Thyroid gland (tissue), 4 donors: ENCODE results near the gene GFOD1. TPM values are rescaled to one million over a fixed set of nuclear protein-coding genes. Genes with fewer than 3 reads are reported as not detected.

ENCODE experiments used
- DNase-seq, 2 donors: peaks; one replicate each; pipeline ENCODE4 v3.0.0-alpha.2; 2019
- H3K27ac ChIP-seq, 3 donors: fragments of 200-600 bp; sonication (generic); 1 replicate in 2 of 3; 2 replicates in 1 of 3; pipeline ENCODE4 v1.5.1; 2016 to 2019; ENCODE audit warnings: mild to moderate bottlenecking in 1 of 3, moderate library complexity in 1 of 3
- H3K27me3 ChIP-seq: fragments of 200-600 bp; sonication (generic); one replicate; pipeline ENCODE4 v1.5.1; 2019
- H3K36me3 ChIP-seq, 2 donors: fragments of 200-600 bp; sonication (generic); one replicate each; pipeline ENCODE4 v1.5.1; 2016 to 2019
- H3K4me1 ChIP-seq, 2 donors: fragments of 200-600 bp; sonication (generic); one replicate each; pipeline ENCODE4 v1.5.1; 2017 to 2019
- H3K4me3 ChIP-seq, 3 donors: fragments of 200-600 bp; sonication (generic); replicated peaks in 1 of 3; 1 replicate in 2 of 3; 2 replicates in 1 of 3; pipeline ENCODE4 v1.5.1; 2016; ENCODE audit warnings: mild to moderate bottlenecking in 1 of 3
- H3K9me3 ChIP-seq: fragments of 200-600 bp; sonication (generic); one replicate; pipeline ENCODE4 v1.5.1; 2017
- POLR2A ChIP-seq, 2 donors: fragments of 450-650 bp; IDR thresholded peaks; one replicate each; pipeline ENCODE4 v1.6.1; 2017; ENCODE audit warnings: antibody characterized with exemption in 2 of 2, mild to moderate bottlenecking in 2 of 2, moderate library complexity in 1 of 2
- WGBS, 2 donors: methylation state at CpG; one replicate each; pipeline ENCODE4 v1.1.5; 2017; 5-methylcytosine and 5-hydroxymethylcytosine counted together
- intact Hi-C: fragments of 100-400 bp; cut with DNase I; formaldehyde crosslinking; loops from one replicate; pipeline ENCODE4 v1.15.1; 2023
- total RNA-seq, 4 donors: library from RNA; depleted of rRNA; stranded (reverse); fragments of >200 nt; gene quantifications; one replicate each; pipeline ENCODE4 v1.2.3, GENCODE V29; 2016
- TF ChIP-seq, protein P1 (sequence below), 6 experiments: fragments of 200-600 bp in 3 of 6; fragments of 450-650 bp in 3 of 6; sonication (generic) in 3 of 6; IDR thresholded peaks; one replicate each; pipeline ENCODE4 v1.5.1; 2016 to 2019; ENCODE audit warnings: antibody characterized with exemption in 6 of 6, mild to moderate bottlenecking in 2 of 6, inconsistent platforms in 1 of 6, moderate library complexity in 1 of 6

The GFOD1 gene
- total RNA-seq, 4 donors from 2014 or later: 4.2 to 18.4 (median 8.5) TPM

DNA sequence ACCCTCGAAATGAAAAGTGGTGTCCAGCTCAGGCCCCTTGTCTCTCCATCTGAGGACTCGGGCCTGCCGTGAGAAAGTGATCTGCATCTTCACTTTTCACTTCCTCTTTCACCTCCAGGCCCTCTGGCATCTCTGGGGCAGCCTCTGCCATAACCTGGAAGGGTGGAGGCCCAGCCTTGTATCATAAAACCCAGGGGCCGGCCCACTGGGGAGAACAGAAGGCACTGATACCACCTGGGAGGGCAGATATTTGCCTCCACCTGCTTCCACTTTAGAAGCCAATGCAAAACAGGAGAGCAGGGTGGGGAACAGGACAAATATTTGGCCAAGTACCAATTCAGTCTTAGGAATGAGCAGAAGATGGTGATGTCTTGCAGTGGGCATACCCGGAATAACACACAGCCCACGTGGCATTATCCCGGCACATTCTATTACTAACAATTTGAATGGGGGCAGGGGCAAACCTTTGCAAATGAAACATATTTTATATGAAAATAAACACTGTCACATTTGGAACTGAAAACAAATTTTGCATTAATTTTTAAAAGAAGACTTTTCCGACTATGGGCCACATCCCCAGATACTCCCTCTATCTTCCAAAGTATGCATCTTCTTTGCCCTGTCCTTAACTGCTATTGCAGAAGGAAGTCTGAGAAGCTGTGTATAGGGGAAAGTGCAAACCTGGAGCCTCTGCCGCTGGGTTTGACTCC, 89.9 kb downstream of the GFOD1 start:
- H3K4me1 ChIP-seq: peaks cover 9 to 19% of the 10 kb centered on the region in 2 donors
- WGBS, 2 donors: 71 to 72% methylated on average over 9 of the region's 9 CpGs
- no peak overlapping the region for H3K27ac ChIP-seq
- no peaks in the 10 kb centered on the region for H3K27me3 ChIP-seq
- no peaks in the 10 kb centered on the region for H3K9me3 ChIP-seq
- H3K36me3 ChIP-seq: no peaks in the 10 kb centered on the region
- H3K4me3 ChIP-seq: no peak overlapping the region
- intact Hi-C loops: no loop called here
- TF ChIP-seq POLR2A (IDR thresholded peaks at IDR 0.05): no peak
- TF ChIP-seq, protein P1, sequence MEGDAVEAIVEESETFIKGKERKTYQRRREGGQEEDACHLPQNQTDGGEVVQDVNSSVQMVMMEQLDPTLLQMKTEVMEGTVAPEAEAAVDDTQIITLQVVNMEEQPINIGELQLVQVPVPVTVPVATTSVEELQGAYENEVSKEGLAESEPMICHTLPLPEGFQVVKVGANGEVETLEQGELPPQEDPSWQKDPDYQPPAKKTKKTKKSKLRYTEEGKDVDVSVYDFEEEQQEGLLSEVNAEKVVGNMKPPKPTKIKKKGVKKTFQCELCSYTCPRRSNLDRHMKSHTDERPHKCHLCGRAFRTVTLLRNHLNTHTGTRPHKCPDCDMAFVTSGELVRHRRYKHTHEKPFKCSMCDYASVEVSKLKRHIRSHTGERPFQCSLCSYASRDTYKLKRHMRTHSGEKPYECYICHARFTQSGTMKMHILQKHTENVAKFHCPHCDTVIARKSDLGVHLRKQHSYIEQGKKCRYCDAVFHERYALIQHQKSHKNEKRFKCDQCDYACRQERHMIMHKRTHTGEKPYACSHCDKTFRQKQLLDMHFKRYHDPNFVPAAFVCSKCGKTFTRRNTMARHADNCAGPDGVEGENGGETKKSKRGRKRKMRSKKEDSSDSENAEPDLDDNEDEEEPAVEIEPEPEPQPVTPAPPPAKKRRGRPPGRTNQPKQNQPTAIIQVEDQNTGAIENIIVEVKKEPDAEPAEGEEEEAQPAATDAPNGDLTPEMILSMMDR (IDR thresholded peaks at IDR 0.05): no peak
- no peak for DNase-seq

DNA sequence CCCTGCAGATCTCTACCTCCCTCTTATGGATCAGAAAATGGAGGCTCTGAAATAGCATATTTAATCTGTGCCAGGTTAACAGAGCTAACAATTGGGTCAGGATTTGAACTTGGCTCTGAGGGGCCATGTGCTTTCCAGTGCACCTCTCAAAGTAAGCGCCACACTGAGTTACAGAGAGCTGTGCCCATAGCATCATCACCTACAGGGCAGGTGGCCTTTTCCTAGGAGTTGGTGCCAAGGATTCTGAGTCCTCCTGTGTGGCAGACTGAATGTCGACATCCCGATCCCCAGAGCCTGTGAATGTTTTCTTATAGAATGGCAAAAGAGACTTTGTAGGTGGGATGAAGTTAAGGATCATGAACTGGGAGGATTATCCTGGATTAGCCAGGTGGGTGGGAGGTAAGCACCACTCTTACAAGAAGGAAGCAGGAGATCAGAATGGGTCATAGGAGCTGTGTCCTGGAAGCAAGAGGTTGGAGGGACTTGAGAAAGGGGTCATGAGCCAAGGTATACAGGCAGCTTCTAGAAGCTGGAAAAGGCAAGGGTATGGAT, 91.1 kb downstream of the GFOD1 start:
- DNase-seq: no peak
- Histone ChIP-seq H3K4me3 (no peak overlapping the region), H3K4me1 (peaks cover 9 to 19% of the 10 kb centered on the region in 2 donors), H3K36me3 (no peaks in the 10 kb centered on the region), H3K27ac (no peak overlapping the region), H3K9me3 (no peaks in the 10 kb centered on the region), H3K27me3 (no peaks in the 10 kb centered on the region)
- TF ChIP-seq, protein P1 (IDR thresholded peaks at IDR 0.05): no peak
- no peak for TF ChIP-seq POLR2A (IDR thresholded peaks at IDR 0.05)
- 85 to 96% methylated on average over 3 of the region's 3 CpGs for WGBS, 2 donors
- intact Hi-C loops: no loop called here

DNA sequence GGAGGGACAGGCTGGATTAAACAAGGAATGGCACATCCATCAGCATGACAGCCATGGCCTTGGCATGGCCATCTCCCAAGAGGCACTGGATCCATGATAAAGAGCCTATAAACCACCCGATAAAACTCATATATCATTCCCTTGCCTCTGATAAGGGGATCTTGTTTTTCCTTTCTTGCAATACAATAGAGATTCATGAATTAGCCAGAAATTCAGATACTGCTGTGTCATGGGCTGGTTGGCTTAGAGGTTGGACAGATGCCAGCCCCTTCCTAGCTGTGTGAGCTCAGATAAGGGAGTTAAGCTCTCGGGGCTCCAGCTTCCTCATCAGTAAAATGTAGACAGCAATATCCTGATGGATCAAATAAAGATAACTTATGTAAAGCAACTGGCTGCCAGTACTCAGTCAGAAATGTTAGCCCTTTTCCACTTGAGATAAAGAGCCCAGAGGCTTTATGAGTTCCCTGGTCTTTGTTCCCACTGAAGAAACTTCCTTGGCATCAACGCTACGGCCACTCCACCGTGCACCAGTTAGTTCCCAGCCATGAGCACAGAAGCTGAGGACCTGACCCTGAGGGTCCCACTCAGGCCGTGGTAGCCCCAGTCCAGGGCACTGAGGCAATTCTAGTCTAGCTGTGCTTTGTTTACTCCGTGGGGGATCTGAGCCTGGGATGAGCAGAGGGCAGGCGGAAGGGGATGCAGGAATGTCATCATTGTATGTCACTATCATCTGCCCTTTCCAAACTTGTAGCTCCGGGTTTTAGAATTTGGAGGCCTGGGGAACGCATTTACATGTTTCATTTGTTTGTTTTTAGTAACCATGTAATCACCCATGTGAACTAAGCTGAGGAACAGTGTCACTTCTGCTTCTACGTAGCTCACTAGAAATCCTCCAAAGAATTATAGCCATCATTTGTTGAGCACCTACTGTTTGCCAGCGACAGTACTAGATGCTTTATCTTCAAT, 91.8 kb downstream of the GFOD1 start:
- Histone ChIP-seq H3K4me3 (no peak overlapping the region), H3K4me1 (peaks cover 9 to 19% of the 10 kb centered on the region in 2 donors), H3K36me3 (no peaks in the 10 kb centered on the region), H3K9me3 (no peaks in the 10 kb centered on the region), H3K27ac (no peak overlapping the region), H3K27me3 (no peaks in the 10 kb centered on the region)
- peak; percentile 72 to 80 for DNase-seq
- TF ChIP-seq, protein P1 (IDR thresholded peaks at IDR 0.05): no peak
- TF ChIP-seq POLR2A (IDR thresholded peaks at IDR 0.05): no peak
- intact Hi-C loops: no loop called here
- WGBS, 2 donors: 56 to 60% methylated on average over 12 of the region's 12 CpGs

DNA sequence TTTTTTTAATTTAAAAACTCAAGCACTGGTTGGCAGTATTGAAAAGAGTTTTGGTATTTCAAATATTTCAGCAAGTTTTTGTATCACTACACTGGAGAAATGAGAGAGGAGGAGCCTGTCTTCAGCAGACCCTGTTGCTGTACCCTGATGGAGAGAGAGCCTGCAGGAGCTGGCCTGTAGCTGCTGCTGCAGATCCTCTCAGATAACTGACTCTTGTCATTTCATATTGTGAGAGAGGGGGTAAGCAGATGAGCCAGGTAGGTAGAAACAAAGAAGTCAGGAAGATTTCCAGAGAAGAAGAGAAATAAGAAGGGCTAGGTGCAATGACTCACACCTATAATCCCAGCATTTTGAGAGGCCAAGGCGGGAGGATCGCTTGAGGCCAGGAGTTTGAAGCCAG, 94.9 kb downstream of the GFOD1 start:
- no peak for TF ChIP-seq POLR2A (IDR thresholded peaks at IDR 0.05)
- TF ChIP-seq, protein P1 (IDR thresholded peaks at IDR 0.05): no peak
- WGBS, 2 donors: 50 to 79% methylated on average over 2 of the region's 2 CpGs
- Histone ChIP-seq H3K27me3 (no peaks in the 10 kb centered on the region), H3K27ac (no peak overlapping the region), H3K4me3 (no peak overlapping the region), H3K9me3 (no peaks in the 10 kb centered on the region), H3K36me3 (no peaks in the 10 kb centered on the region), H3K4me1 (peaks cover 9 to 16% of the 10 kb centered on the region in 2 donors)
- no peak for DNase-seq
- intact Hi-C loops: no loop called here
